Measurements from ENCODE around the gene SOX21. TPM values are rescaled to one million over a fixed set of nuclear protein-coding genes. Genes with fewer than 3 reads are reported as not detected.

The SOX21 gene
- total RNA-seq, 1 donor from 2014 or later, result 11.4 TPM

DNA sequence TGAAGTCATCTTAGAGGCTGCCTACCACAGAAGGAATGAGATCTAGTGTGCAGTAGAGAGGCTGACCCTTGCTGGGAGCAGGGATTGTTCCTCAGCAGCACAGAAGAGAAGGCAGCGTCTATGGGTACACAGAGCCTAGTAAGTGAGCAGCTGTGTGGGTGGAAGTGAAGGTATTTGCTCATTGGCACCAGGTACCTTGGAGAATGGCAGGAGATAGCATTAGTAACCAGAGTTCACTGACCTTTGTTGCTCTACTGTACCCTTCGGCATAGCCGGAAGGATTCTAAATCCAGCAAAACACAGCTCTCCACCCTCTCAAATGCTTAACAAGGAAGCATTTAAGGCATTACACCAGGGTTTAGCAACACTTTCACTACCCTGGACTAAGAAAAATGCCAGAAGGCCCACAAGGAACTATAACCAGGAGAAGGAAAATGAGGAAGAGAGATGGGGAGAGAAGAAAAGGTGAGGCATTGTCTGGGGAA lies 12.3 kb downstream of the SOX21 start:
- Mint-ChIP-seq H3K4me3 (no peak overlapping the region), H3K27me3 (peaks cover 89% of the 10 kb centered on the region), H3K9me3 (peaks cover 4% of the 10 kb centered on the region), H3K27ac (peak overlapping the region; percentile 25), H3K4me1 (ENCODE audit: unreplicated experiment) (peaks cover 12% of the 10 kb centered on the region), H3K36me3 (no peaks in the 10 kb centered on the region)
- DNase-seq (ENCODE audit: extremely low spot score, unreplicated experiment), result no peak
- TF ChIP-seq CTCF (conservative IDR thresholded peaks at IDR 0.05), result no peak

- no peak for DNase-seq (ENCODE audit: extremely low spot score, unreplicated experiment)
- no peak overlapping the region for H3K4me3 Mint-ChIP-seq
- H3K36me3 Mint-ChIP-seq, result no peaks in the 10 kb centered on the region
- no peaks in the 10 kb centered on the region for H3K9me3 Mint-ChIP-seq
- no peak overlapping the region for H3K27ac Mint-ChIP-seq
- H3K27me3 Mint-ChIP-seq, result peaks cover 69% of the 10 kb centered on the region
- H3K4me1 Mint-ChIP-seq (ENCODE audit: unreplicated experiment), result no peaks in the 10 kb centered on the region
- TF ChIP-seq CTCF (conservative IDR thresholded peaks at IDR 0.05), result no peak
Measured at GRCh38 chr13:94696171-94696570, 16.2 kb downstream of the SOX21 start.

GRCh38 chr13:94692030-94692429 lies 20.3 kb downstream of the SOX21 start:
- Mint-ChIP-seq H3K27ac (no peak overlapping the region), H3K27me3 (peaks cover 51% of the 10 kb centered on the region), H3K9me3 (peaks cover 5% of the 10 kb centered on the region), H3K4me3 (no peak overlapping the region), H3K4me1 (ENCODE audit: unreplicated experiment) (no peaks in the 10 kb centered on the region), H3K36me3 (no peaks in the 10 kb centered on the region)
- no peak for DNase-seq (ENCODE audit: extremely low spot score, unreplicated experiment)
- TF ChIP-seq CTCF (conservative IDR thresholded peaks at IDR 0.05), result no peak

DNA sequence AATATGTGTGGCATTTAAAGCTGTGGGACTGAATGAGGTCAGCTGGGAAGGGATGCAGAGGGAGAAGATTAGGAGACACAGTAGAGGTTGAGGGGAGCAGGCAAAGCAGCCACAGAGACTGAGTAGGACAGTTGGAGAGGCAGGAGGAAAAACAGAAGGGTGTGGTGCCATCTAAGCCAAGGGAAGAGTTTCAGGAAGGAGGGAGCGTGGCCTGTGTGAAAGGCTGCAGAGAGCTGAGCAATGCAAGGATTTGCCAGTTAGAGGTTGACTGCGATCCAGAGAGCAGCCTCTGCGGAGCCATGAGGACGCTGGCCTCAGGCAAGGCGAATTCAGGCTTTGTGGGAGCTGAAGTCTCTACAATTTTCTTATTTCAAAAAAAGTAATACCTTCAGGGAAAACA lies 28.9 kb downstream of the SOX21 start:
- H3K27ac Mint-ChIP-seq, result no peak overlapping the region
- no peak for TF ChIP-seq CTCF (conservative IDR thresholded peaks at IDR 0.05)
- H3K4me3 Mint-ChIP-seq, result no peak overlapping the region

GRCh38 chr13:94682229-94682628 lies 30.1 kb downstream of the SOX21 start:
- Mint-ChIP-seq H3K27me3 (peaks cover 39% of the 10 kb centered on the region), H3K4me1 (ENCODE audit: unreplicated experiment) (no peaks in the 10 kb centered on the region)

More for the DNA sequence above, 28.9 kb downstream of the SOX21 start:
- H3K4me1 Mint-ChIP-seq (ENCODE audit: unreplicated experiment), result no peaks in the 10 kb centered on the region
- peaks cover 36% of the 10 kb centered on the region for H3K27me3 Mint-ChIP-seq
- H3K9me3 Mint-ChIP-seq, result peaks cover 5% of the 10 kb centered on the region
- no peak for DNase-seq (ENCODE audit: extremely low spot score, unreplicated experiment)
- no peaks in the 10 kb centered on the region for H3K36me3 Mint-ChIP-seq

More at GRCh38 chr13:94682229-94682628, 30.1 kb downstream of the SOX21 start:
- no peaks in the 10 kb centered on the region for H3K9me3 Mint-ChIP-seq
- DNase-seq (ENCODE audit: extremely low spot score, unreplicated experiment), result no peak
- no peak for TF ChIP-seq CTCF (conservative IDR thresholded peaks at IDR 0.05)
- no peak overlapping the region for H3K4me3 Mint-ChIP-seq
- no peak overlapping the region for H3K27ac Mint-ChIP-seq
- no peaks in the 10 kb centered on the region for H3K36me3 Mint-ChIP-seq

Data from type B pancreatic cell (in vitro differentiated cells).